ENCODE results near the gene PRSS56. TPM values are rescaled to one million over a fixed set of nuclear protein-coding genes. Genes with fewer than 3 reads are reported as not detected.

The PRSS56 gene
- total RNA-seq, 2 experiments from 2014 or later = not detected

GRCh38 chr2:232482301-232483238 lies 37.6 kb upstream of the PRSS56 start:
- intact Hi-C loops (cut with micrococcal nuclease) = no loop called here
- Mint-ChIP-seq H3K4me1 (ENCODE audit: low read depth) (peaks cover 8% of the 10 kb centered on the region), H3K36me3 (no peaks in the 10 kb centered on the region), H3K4me3 (no peak overlapping the region), H3K9me3 (no peaks in the 10 kb centered on the region), H3K27me3 (peaks cover 27% of the 10 kb centered on the region), H3K27ac (no peak overlapping the region)
- CTCF ChIA-PET = no interaction called here
- no peak for DNase-seq
- POLR2A ChIA-PET = no interaction called here

GRCh38 chr2:232483311-232483922 lies 36.8 kb upstream of the PRSS56 start:
- Mint-ChIP-seq H3K27ac (no peak overlapping the region), H3K27me3 (peaks cover 31% of the 10 kb centered on the region), H3K36me3 (no peaks in the 10 kb centered on the region), H3K4me3 (no peak overlapping the region), H3K4me1 (ENCODE audit: low read depth) (peaks cover 8% of the 10 kb centered on the region), H3K9me3 (no peaks in the 10 kb centered on the region)
- DNase-seq = no peak
- intact Hi-C loops (cut with micrococcal nuclease) = no loop called here
- ChIA-PET CTCF (no interaction called here), POLR2A (no interaction called here)

- Mint-ChIP-seq H3K4me3 (no peak overlapping the region), H3K27ac (no peak overlapping the region), H3K36me3 (no peaks in the 10 kb centered on the region), H3K27me3 (peaks cover 37% of the 10 kb centered on the region), H3K9me3 (no peaks in the 10 kb centered on the region), H3K4me1 (ENCODE audit: low read depth) (peaks cover 8% of the 10 kb centered on the region)
- intact Hi-C loops (cut with micrococcal nuclease) = no loop called here
- ChIA-PET POLR2A (no interaction called here), CTCF (no interaction called here)
- DNase-seq = no peak
These were observed 36.1 kb upstream of the PRSS56 start for GRCh38 chr2:232483923-232484627.

- no peaks in the 10 kb centered on the region for H3K36me3 Mint-ChIP-seq
- ChIA-PET CTCF (no interaction called here), POLR2A (no interaction called here)
- DNase-seq = no peak
- H3K4me1 Mint-ChIP-seq (ENCODE audit: low read depth) = peaks cover 8% of the 10 kb centered on the region
- H3K27me3 Mint-ChIP-seq = peaks cover 44% of the 10 kb centered on the region
- no peak overlapping the region for H3K27ac Mint-ChIP-seq
- intact Hi-C loops (cut with micrococcal nuclease) = no loop called here
- H3K9me3 Mint-ChIP-seq = no peaks in the 10 kb centered on the region
- no peak overlapping the region for H3K4me3 Mint-ChIP-seq
These were observed 35.4 kb upstream of the PRSS56 start for GRCh38 chr2:232484628-232485347.

- Mint-ChIP-seq H3K27me3 (peaks cover 45% of the 10 kb centered on the region), H3K4me3 (no peak overlapping the region), H3K36me3 (no peaks in the 10 kb centered on the region), H3K4me1 (ENCODE audit: low read depth) (peaks cover 8% of the 10 kb centered on the region), H3K9me3 (no peaks in the 10 kb centered on the region), H3K27ac (no peak overlapping the region)
- POLR2A ChIA-PET = no interaction called here
- DNase-seq = no peak
- intact Hi-C loops (cut with micrococcal nuclease) = no loop called here
- CTCF ChIA-PET = no interaction called here
These were observed 34.8 kb upstream of the PRSS56 start for GRCh38 chr2:232485348-232485756.

- no peak overlapping the region for H3K27ac Mint-ChIP-seq
- H3K36me3 Mint-ChIP-seq = no peaks in the 10 kb centered on the region
- peaks cover 45% of the 10 kb centered on the region for H3K27me3 Mint-ChIP-seq
- no peaks in the 10 kb centered on the region for H3K9me3 Mint-ChIP-seq
- intact Hi-C loops (cut with micrococcal nuclease) = no loop called here
- POLR2A ChIA-PET = no interaction called here
- H3K4me3 Mint-ChIP-seq = no peak overlapping the region
- peaks cover 8% of the 10 kb centered on the region for H3K4me1 Mint-ChIP-seq (ENCODE audit: low read depth)
- CTCF ChIA-PET = no interaction called here
- no peak for DNase-seq
These were observed 34.2 kb upstream of the PRSS56 start for GRCh38 chr2:232485757-232486557.

- Mint-ChIP-seq H3K27ac (no peak overlapping the region), H3K4me3 (no peak overlapping the region), H3K9me3 (no peaks in the 10 kb centered on the region), H3K27me3 (peaks cover 52% of the 10 kb centered on the region), H3K36me3 (no peaks in the 10 kb centered on the region), H3K4me1 (ENCODE audit: low read depth) (peaks cover 8% of the 10 kb centered on the region)
- CTCF ChIA-PET = no interaction called here
- intact Hi-C loops (cut with micrococcal nuclease) = no loop called here
- no peak for DNase-seq
- POLR2A ChIA-PET = no interaction called here
These were observed 33.4 kb upstream of the PRSS56 start for GRCh38 chr2:232486558-232487384.

- intact Hi-C loops (cut with micrococcal nuclease) = no loop called here
- POLR2A ChIA-PET = no interaction called here
- H3K27me3 Mint-ChIP-seq = peaks cover 52% of the 10 kb centered on the region
- H3K36me3 Mint-ChIP-seq = no peaks in the 10 kb centered on the region
- H3K27ac Mint-ChIP-seq = no peak within 1 kb of the TSS
- CTCF ChIA-PET = no interaction called here
- peaks cover 8% of the 10 kb centered on the region for H3K4me1 Mint-ChIP-seq (ENCODE audit: low read depth)
- no peaks in the 10 kb centered on the region for H3K9me3 Mint-ChIP-seq
- no peak for DNase-seq
- no peak within 1 kb of the TSS for H3K4me3 Mint-ChIP-seq
These were observed 32.6 kb upstream of the PRSS56 start, which contains the start of gene ECEL1 for GRCh38 chr2:232487385-232488096. Gene ECEL1, minus strand, starts transcription at chr2:232487834. Its CDS starts 1,181 bp downstream, at chr2:232486653.

GRCh38 chr2:232488097-232488711 lies 32.0 kb upstream of the PRSS56 start:
- Mint-ChIP-seq H3K36me3 (no peaks in the 10 kb centered on the region), H3K27me3 (peaks cover 48% of the 10 kb centered on the region), H3K4me1 (ENCODE audit: low read depth) (peaks cover 8% of the 10 kb centered on the region), H3K27ac (no peak overlapping the region), H3K9me3 (no peaks in the 10 kb centered on the region), H3K4me3 (no peak overlapping the region)
- ChIA-PET CTCF (no interaction called here), POLR2A (no interaction called here)
- intact Hi-C loops (cut with micrococcal nuclease) = no loop called here
- no peak for DNase-seq

GRCh38 chr2:232488721-232489300 lies 31.4 kb upstream of the PRSS56 start:
- intact Hi-C loops (cut with micrococcal nuclease) = no loop called here
- no peak for DNase-seq
- H3K4me3 Mint-ChIP-seq = no peak overlapping the region
- POLR2A ChIA-PET = no interaction called here
- H3K4me1 Mint-ChIP-seq (ENCODE audit: low read depth) = peaks cover 8% of the 10 kb centered on the region
- H3K27ac Mint-ChIP-seq = no peak overlapping the region
- H3K36me3 Mint-ChIP-seq = no peaks in the 10 kb centered on the region
- no peaks in the 10 kb centered on the region for H3K9me3 Mint-ChIP-seq
- CTCF ChIA-PET = no interaction called here
- H3K27me3 Mint-ChIP-seq = peaks cover 48% of the 10 kb centered on the region
